Karpas-422 (cell line): ENCODE data around the gene CXCR1. TPM values are rescaled to one million over a fixed set of nuclear protein-coding genes. Genes with fewer than 3 reads are reported as not detected.
"Not testable (repeated sequence)": the region's sequence is repeated elsewhere in the genome, so short reads cannot be mapped to it uniquely, and the experiment has no call there.

Experiments
- DNase-seq: peaks from one replicate; pipeline ENCODE4 v3.0.0-alpha.2; 2015
- H2AFZ ChIP-seq: fragments of 200-600 bp; sonication (generic); 2 replicates; pipeline ENCODE4 v1.6.1; 2014; ENCODE audit warnings: antibody characterized with exemption, low read length, mixed read lengths
- H3K27ac ChIP-seq: fragments of 200-600 bp; sonication (generic); 2 replicates; pipeline ENCODE4 v1.5.1; 2014; ENCODE audit warnings: mild to moderate bottlenecking, low read length, moderate library complexity
- H3K27me3 ChIP-seq: fragments of 200-600 bp; sonication (generic); 2 replicates; pipeline ENCODE4 v1.6.1; 2014; ENCODE audit warnings: low read length, mixed read lengths
- H3K36me3 ChIP-seq: fragments of 200-600 bp; sonication (generic); 2 replicates; pipeline ENCODE4 v1.6.1; 2014; ENCODE audit warnings: low read length, mixed read lengths; ENCODE audit not compliant: insufficient read depth
- H3K4me1 ChIP-seq: fragments of 200-600 bp; sonication (generic); 2 replicates; pipeline ENCODE4 v1.6.1; 2014; ENCODE audit warnings: mild to moderate bottlenecking, low read length, mixed read lengths
- H3K4me2 ChIP-seq: fragments of 200-600 bp; sonication (generic); 2 replicates; pipeline ENCODE4 v1.6.1; 2014; ENCODE audit warnings: low read length, low read depth, mild to moderate bottlenecking; ENCODE audit not compliant: poor library complexity, severe bottlenecking
- H3K4me3 ChIP-seq: fragments of 200-600 bp; sonication (generic); 2 replicates; pipeline ENCODE4 v1.5.1; 2014; ENCODE audit warnings: mild to moderate bottlenecking, antibody characterized with exemption, low read length, mixed read lengths
- H3K79me2 ChIP-seq: fragments of 200-600 bp; sonication (generic); 2 replicates; pipeline ENCODE4 v1.6.1; 2014; ENCODE audit warnings: mild to moderate bottlenecking, low read length, mixed read lengths
- H3K9ac ChIP-seq: fragments of 200-600 bp; sonication (generic); 2 replicates; pipeline ENCODE4 v1.6.0; 2014; ENCODE audit warnings: low read length
- H3K9me2 ChIP-seq: fragments of 200-600 bp; sonication (generic), shearing (Covaris generic); replicated peaks from 2 replicates; pipeline ENCODE4 v1.6.0; 2014; ENCODE audit warnings: mild to moderate bottlenecking, low read length, moderate library complexity; ENCODE audit not compliant: insufficient read depth
- H3K9me3 ChIP-seq: fragments of 300-700, 200-600 bp; sonication (generic); 2 replicates; pipeline ENCODE4 v1.6.1; 2014; ENCODE audit warnings: low read length, mixed read lengths
- H4K20me1 ChIP-seq: fragments of 200-600 bp; sonication (generic); 2 replicates; pipeline ENCODE4 v1.6.1; 2014; ENCODE audit warnings: mild to moderate bottlenecking, antibody characterized with exemption, low read length, low read depth; ENCODE audit not compliant: insufficient read depth
- total RNA-seq: library from RNA; depleted of rRNA; stranded (reverse); fragments of >200 nt; shearing (Covaris generic); gene quantifications from 2 replicates; pipeline ENCODE4 v1.2.3, GENCODE V29; 2014; ENCODE audit warnings: low replicate concordance; rRNA removed

The CXCR1 gene
- total RNA-seq, 1 experiment from 2014 or later, result not detected

- H3K9ac ChIP-seq, H3K4me1 ChIP-seq, H4K20me1 ChIP-seq, H3K27ac ChIP-seq, H3K4me3 ChIP-seq, H3K9me3 ChIP-seq, H3K27me3 ChIP-seq, H2AFZ ChIP-seq, DNase-seq, H3K36me3 ChIP-seq, H3K79me2 ChIP-seq, H3K4me2 ChIP-seq, H3K9me2 ChIP-seq: not testable (repeated sequence)
Measured at GRCh38 chr2:218122286-218122685, 44.5 kb downstream of the CXCR1 start.

- H4K20me1 ChIP-seq, H3K79me2 ChIP-seq, H3K9me3 ChIP-seq, H2AFZ ChIP-seq, H3K4me2 ChIP-seq, H3K27ac ChIP-seq, H3K4me3 ChIP-seq, H3K9me2 ChIP-seq, DNase-seq, H3K36me3 ChIP-seq, H3K4me1 ChIP-seq, H3K27me3 ChIP-seq, H3K9ac ChIP-seq: not testable (repeated sequence)
Measured at GRCh38 chr2:218121789-218122188, 45.0 kb downstream of the CXCR1 start.

Other genes starting within 250 kb of the CXCR1 start
- 1.7 TPM in 1 of 2 replicates, not detected in the other for gene TNS1, start 164.0 kb downstream of the CXCR1 start, total RNA-seq
- gene RUFY4, start 97.7 kb downstream of the CXCR1 start, total RNA-seq, result 0.11 TPM in 1 of 2 replicates, not detected in the other
- gene CXCR2, start 40.9 kb downstream of the CXCR1 start, total RNA-seq, result not detected in 2 replicates
- gene ARPC2, start 50.2 kb upstream of the CXCR1 start, total RNA-seq, result 474 and 568 TPM in 2 replicates
- gene GPBAR1, start 94.1 kb upstream of the CXCR1 start, total RNA-seq, result 0.29 and 0.82 TPM in 2 replicates
- gene AAMP, start 103.2 kb upstream of the CXCR1 start, total RNA-seq, result 77.6 and 204 TPM in 2 replicates
- 26.5 and 60.1 TPM in 2 replicates for gene PNKD, start 103.6 kb upstream of the CXCR1 start, total RNA-seq
- gene TMBIM1, start 125.5 kb upstream of the CXCR1 start, total RNA-seq, result 17.0 and 23.3 TPM in 2 replicates
- not detected in 2 replicates for gene CATIP, start 189.9 kb upstream of the CXCR1 start, total RNA-seq
- 1.9 TPM in 1 of 2 replicates, not detected in the other for gene SLC11A1, start 215.3 kb upstream of the CXCR1 start, total RNA-seq
- gene CTDSP1, start 232.9 kb upstream of the CXCR1 start, total RNA-seq, result 46.3 and 72.6 TPM in 2 replicates